Heart right ventricle (tissue), 16 donors: ENCODE measurements around the gene KCNC1. TPM values are rescaled to one million over a fixed set of nuclear protein-coding genes. Genes with fewer than 3 reads are reported as not detected.

Source experiments
- ATAC-seq, 8 donors: fragments of 200-7000 bp; cut with Tn5 transposase; one replicate each; pipeline ENCODE4 v1.9.1; 2020; ENCODE audit warnings: mild to moderate bottlenecking in 8 of 8, moderate library complexity in 8 of 8, moderate number of reproducible peaks in 1 of 8
- DNase-seq, 2 donors: peaks; one replicate each; pipeline ENCODE4 v3.0.0-alpha.2; 2020
- H3K27ac ChIP-seq, 10 donors: fragments of 200-600 bp; sonication (generic) in 2 of 10; one replicate each; pipeline versions ENCODE4 v1.5.0 to v1.8.0; 2020 to 2022; ENCODE audit warnings: mild to moderate bottlenecking in 3 of 10
- H3K27me3 ChIP-seq, 7 donors: fragments of 200-600 bp; one replicate each; pipeline ENCODE4 v1.8.0; 2021 to 2022; ENCODE audit warnings: mild to moderate bottlenecking in 2 of 7
- H3K36me3 ChIP-seq, 9 donors: fragments of 200-600 bp; sonication (generic) in 1 of 9; one replicate each; pipeline versions ENCODE4 v1.5.0 to v1.8.0; 2020 to 2022; ENCODE audit warnings: mild to moderate bottlenecking in 2 of 9
- H3K4me1 ChIP-seq, 9 donors: fragments of 200-600 bp; sonication (generic) in 1 of 9; one replicate each; pipeline versions ENCODE4 v1.5.0 to v1.8.0; 2020 to 2022; ENCODE audit warnings: mild to moderate bottlenecking in 4 of 9
- H3K4me3 ChIP-seq, 10 donors: fragments of 200-600 bp; sonication (generic) in 2 of 10; one replicate each; pipeline versions ENCODE4 v1.5.0 to v1.8.0; 2020 to 2022; ENCODE audit warnings: mild to moderate bottlenecking in 7 of 10, moderate library complexity in 2 of 10
- H3K9me3 ChIP-seq, 11 donors: fragments of 200-600 bp in 10 of 11; sonication (generic) in 2 of 11; one replicate each; pipeline versions ENCODE4 v1.5.0 to v1.8.0; 2013 to 2022; ENCODE audit warnings: mild to moderate bottlenecking in 2 of 11, control low read depth in 1 of 11, moderate library complexity in 1 of 11
- WGBS, 2 donors: extraction: QIAGEN DNeasy Blood & Tissue Kit; methylation state at CpG; one replicate each; pipeline ENCODE4 v1.1.7; 2013; ENCODE audit warnings: inconsistent platforms in 1 of 2; 5-methylcytosine and 5-hydroxymethylcytosine counted together
- intact Hi-C, 10 donors: fragments of 100-400 bp; cut with DNase I; formaldehyde crosslinking; loops; one replicate each; pipeline versions ENCODE4 v1.11.1 to v1.14.2; 2022
- polyA plus RNA-seq, 2 donors: library from polyadenylated mRNA; stranded (reverse); fragments of 200-250 nt; gene quantifications; one replicate each; pipeline ENCODE4 v1.2.3, GENCODE V29; 2013
- total RNA-seq, 10 donors: library from RNA; stranded (reverse); fragmentation: NEBNext Ultra II Directional in 3 of 10; extraction: Animal tissue kit (Norgen Biotek cat#: 25700) in 3 of 10; gene quantifications; one replicate each; pipeline versions ENCODE4 v1.2.1 to v1.2.4, GENCODE V29; 2021 to 2023
- TF ChIP-seq, protein P1 (sequence below), 9 donors: fragments of 200-600 bp; sonication (generic) in 2 of 9; IDR thresholded peaks; one replicate each; pipeline versions ENCODE4 v1.5.0 to v1.8.0; 2021 to 2022; ENCODE audit warnings: antibody characterized with exemption in 9 of 9, mild to moderate bottlenecking in 5 of 9, moderate library complexity in 1 of 9
- donor health status: Arrhythmogenic right ventricular cardiomyopathy.
- donor health status: ischemic (EF 13 %, LVEDD 7.1; RV severe dilation, severe dysfunction).
- donor health status: healthy with polysubstance abuse.
- donor health status: DM: no; HTN: yes; CAD: no.
- donor health status: DM: no; HTN: no; CAD: no.
- donor health status: ischemic (EF 25% LVEDD 6.9; RV normal size, moderate dysfunction).
- donor health status: ischemic (EF 25% LVEDD 5.7; RV mildly dilated, moderate dysfunction).
- donor health status: healthy.
- donor health status: DM: yes; HTN: yes; CAD: no.
- donor health status: Ischemic cardiomyopathy.
- donor health status: ischemic (EF 35%, LVEDD 5.7; RV mildly dilated, moderate dysfunction).
- donor health status: nonischemic (EF 11% LVEDD 7.7; RV severe dilation, severe dysfunction).
- donor health status: DM: yes; HTN: yes; CAD: no.
- donor health status: PGD.
- donor health status: ischemic (EF 29% LVEDD 5.4; RV normal size, mild dysfunction).
- donor health status: nonischemic (EF 23%, LVEDD 6.1; RV moderate dilation, normal function).

The KCNC1 gene
- total and polyA plus RNA-seq, 12 donors: 0.04 to 0.09 (median 0.06) TPM; not detected in 8

DNA sequence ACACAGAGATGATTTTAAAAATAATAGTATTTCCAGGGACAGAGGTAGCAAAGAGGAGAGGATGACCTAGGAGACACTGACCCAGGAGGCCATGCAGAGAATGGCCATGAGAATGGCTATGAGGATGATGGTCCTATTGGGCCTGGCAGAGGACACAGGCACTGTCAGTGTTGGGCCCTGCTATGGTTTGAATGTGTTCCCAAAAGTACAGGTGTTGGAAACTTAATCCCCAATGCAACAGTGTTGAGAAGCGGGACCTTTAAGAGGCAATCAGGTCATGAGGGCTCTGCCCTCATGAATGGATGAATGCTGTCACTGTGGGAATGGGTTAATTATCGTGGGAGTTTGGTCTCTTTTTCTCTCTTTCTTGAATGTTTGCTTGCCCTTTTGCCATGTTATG, 61.6 kb downstream of the KCNC1 start:
- ATAC-seq (no peak), DNase-seq (no peak)
- Histone ChIP-seq H3K9me3 (no peaks in the 10 kb centered on the region), H3K27me3 (no peaks in the 10 kb centered on the region), H3K4me1 (peaks cover 0 to 20% (median 6%) of the 10 kb centered on the region in 9 donors), H3K4me3 (no peak overlapping the region), H3K36me3 (no peaks in the 10 kb centered on the region), H3K27ac (no peak overlapping the region)
- TF ChIP-seq, protein P1, sequence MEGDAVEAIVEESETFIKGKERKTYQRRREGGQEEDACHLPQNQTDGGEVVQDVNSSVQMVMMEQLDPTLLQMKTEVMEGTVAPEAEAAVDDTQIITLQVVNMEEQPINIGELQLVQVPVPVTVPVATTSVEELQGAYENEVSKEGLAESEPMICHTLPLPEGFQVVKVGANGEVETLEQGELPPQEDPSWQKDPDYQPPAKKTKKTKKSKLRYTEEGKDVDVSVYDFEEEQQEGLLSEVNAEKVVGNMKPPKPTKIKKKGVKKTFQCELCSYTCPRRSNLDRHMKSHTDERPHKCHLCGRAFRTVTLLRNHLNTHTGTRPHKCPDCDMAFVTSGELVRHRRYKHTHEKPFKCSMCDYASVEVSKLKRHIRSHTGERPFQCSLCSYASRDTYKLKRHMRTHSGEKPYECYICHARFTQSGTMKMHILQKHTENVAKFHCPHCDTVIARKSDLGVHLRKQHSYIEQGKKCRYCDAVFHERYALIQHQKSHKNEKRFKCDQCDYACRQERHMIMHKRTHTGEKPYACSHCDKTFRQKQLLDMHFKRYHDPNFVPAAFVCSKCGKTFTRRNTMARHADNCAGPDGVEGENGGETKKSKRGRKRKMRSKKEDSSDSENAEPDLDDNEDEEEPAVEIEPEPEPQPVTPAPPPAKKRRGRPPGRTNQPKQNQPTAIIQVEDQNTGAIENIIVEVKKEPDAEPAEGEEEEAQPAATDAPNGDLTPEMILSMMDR (IDR thresholded peaks at IDR 0.05): no peak
- intact Hi-C loops: no loop called here
- 89 to 100% methylated on average over 2 of the region's 2 CpGs for WGBS, 2 donors

DNA sequence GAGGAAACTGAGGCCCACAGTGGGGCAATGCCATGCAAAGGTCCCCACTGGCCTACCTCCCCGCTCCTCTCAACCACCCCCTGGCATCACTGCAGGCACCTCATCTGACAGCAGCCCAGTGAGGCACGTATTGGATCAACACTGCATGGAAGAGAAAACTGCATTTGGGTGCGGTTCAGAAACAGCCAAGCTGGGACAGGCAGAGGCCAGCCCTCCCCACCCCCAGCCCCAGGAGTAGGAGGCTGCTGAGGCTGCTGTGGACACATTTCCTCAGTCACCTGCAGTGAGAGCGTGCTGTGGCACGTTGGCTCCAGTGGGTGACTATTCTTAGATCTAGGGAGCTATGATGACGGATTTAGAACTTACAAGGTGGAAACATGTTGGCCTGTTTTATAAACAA, 63.7 kb downstream of the KCNC1 start:
- peaks cover 0 to 20% (median 6%) of the 10 kb centered on the region in 9 donors for H3K4me1 ChIP-seq
- H3K9me3 ChIP-seq: no peaks in the 10 kb centered on the region
- peak; percentile 70 to 95 (median 93) for ATAC-seq
- intact Hi-C loops: no loop called here
- 54 to 65% methylated on average over 6 of the region's 6 CpGs for WGBS, 2 donors
- peak; percentile 36 to 56 for DNase-seq
- no peaks in the 10 kb centered on the region for H3K36me3 ChIP-seq
- H3K27ac ChIP-seq: peak overlapping the region in 8 of 10 donors; percentile 0 to 81 (median 60)
- no peak overlapping the region for H3K4me3 ChIP-seq
- TF ChIP-seq, protein P1 (IDR thresholded peaks at IDR 0.05): no peak
- H3K27me3 ChIP-seq: no peaks in the 10 kb centered on the region

DNA sequence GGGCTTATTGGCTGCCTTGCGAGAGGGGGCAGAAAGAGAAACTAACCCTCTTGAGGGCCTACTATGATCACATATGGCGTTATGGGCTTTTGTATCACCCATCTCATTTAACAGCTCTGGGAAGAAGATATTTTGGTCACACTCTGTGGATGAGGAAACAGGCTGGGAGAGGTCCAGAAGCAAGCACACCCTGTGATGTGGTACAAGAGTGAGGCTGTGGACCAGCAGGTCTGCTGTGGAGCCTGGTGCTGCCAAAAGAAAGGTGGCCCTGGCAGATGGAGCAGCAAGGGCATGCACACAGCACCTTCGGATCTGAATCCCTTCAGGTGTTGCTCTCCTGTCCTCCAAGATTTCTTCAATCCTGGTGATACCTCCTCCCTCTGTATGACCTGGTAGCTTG, 64.1 kb downstream of the KCNC1 start:
- H3K4me1 ChIP-seq: peaks cover 0 to 20% (median 6%) of the 10 kb centered on the region in 9 donors
- ATAC-seq (peak; percentile 40 to 86 (median 70)), DNase-seq (peak; percentile 23 to 34)
- WGBS, 2 donors: 73 to 80% methylated on average over 3 of the region's 3 CpGs
- H3K27me3 ChIP-seq: no peaks in the 10 kb centered on the region
- intact Hi-C loops: no loop called here
- H3K27ac ChIP-seq: peak overlapping the region in 9 of 10 donors; percentile 0 to 81 (median 52)
- no peak overlapping the region for H3K4me3 ChIP-seq
- no peaks in the 10 kb centered on the region for H3K9me3 ChIP-seq
- TF ChIP-seq, protein P1 (IDR thresholded peaks at IDR 0.05): no peak
- H3K36me3 ChIP-seq: no peaks in the 10 kb centered on the region

DNA sequence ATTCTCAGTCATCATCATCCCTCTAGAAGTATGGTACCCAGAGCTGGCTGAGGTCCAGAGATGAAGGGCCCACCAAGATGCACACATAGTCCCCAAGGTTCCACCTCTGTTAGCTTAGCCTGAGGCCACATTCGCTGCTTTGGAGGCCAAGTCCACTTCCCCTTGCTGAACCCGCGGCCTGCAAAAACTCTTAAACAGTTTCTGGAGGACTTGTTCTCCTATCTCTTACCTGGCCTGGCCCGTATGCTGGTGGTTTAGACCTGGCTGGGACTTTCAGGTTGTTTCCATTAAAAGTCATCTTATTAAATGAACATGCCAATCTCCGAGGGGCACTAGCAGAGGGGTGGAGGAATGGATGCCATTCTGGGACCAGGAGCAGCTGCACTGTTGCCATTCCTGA, 64.6 kb downstream of the KCNC1 start:
- no peak for ATAC-seq
- Histone ChIP-seq H3K27me3 (no peaks in the 10 kb centered on the region), H3K27ac (peak overlapping the region in 7 of 10 donors; percentile 11 to 81 (median 52)), H3K36me3 (no peaks in the 10 kb centered on the region), H3K4me3 (no peak overlapping the region), H3K9me3 (no peaks in the 10 kb centered on the region), H3K4me1 (peaks cover 0 to 20% (median 6%) of the 10 kb centered on the region in 9 donors)
- TF ChIP-seq, protein P1 (IDR thresholded peaks at IDR 0.05): no peak
- intact Hi-C loops: no loop called here
- 96 to 97% methylated on average over 5 of the region's 5 CpGs for WGBS, 2 donors
- no peak for DNase-seq
